Vagina (tissue), 2 donors: ENCODE measurements around the gene PODXL2.

ENCODE experiments used
- CTCF ChIP-seq, 3 experiments: fragments of 450-650 bp in 2 of 3; fragments of 200-600 bp in 1 of 3; sonication (generic) in 1 of 3; IDR thresholded peaks; one replicate each; pipeline ENCODE4 v1.5.1; 2017 to 2019; ENCODE audit warnings: antibody characterized with exemption in 3 of 3, mild to moderate bottlenecking in 2 of 3, moderate library complexity in 2 of 3
- POLR2A ChIP-seq, 2 donors: fragments of 450-650 bp; IDR thresholded peaks; one replicate each; pipeline ENCODE4 v1.6.1; 2017; ENCODE audit warnings: antibody characterized with exemption in 2 of 2, mild to moderate bottlenecking in 2 of 2, moderate library complexity in 2 of 2
- POLR2AphosphoS5 ChIP-seq, 2 donors: sonication (generic); formaldehyde crosslinking; IDR thresholded peaks; one replicate each; pipeline ENCODE4 v1.9.0; 2017; ENCODE audit warnings: antibody characterized with exemption in 2 of 2, mild to moderate bottlenecking in 2 of 2, low read depth in 1 of 2; ENCODE audit not compliant: insufficient read depth in 1 of 2

- TF ChIP-seq CTCF (IDR thresholded peaks at IDR 0.05): no peak
- TF ChIP-seq POLR2AphosphoS5 (IDR thresholded peaks at IDR 0.05; ENCODE audit: insufficient read depth in 1 of 2, low read depth in 1 of 2): no peak
- no peak for TF ChIP-seq POLR2A (IDR thresholded peaks at IDR 0.05)
Observed at GRCh38 chr3:127688416-127689265, 59.7 kb downstream of the PODXL2 start.
